GM13976 (cell line): ENCODE data around the gene HLA-DMA.

Experiments used
- DNase-seq: peaks from one replicate; pipeline ENCODE4 v3.0.0; 2012; ENCODE audit warnings: low spot score
- in situ Hi-C: fragments of 300-500 bp; cut with MboI; formaldehyde crosslinking; loops from one replicate; pipeline ENCODE4 v1.12.0; 2022; ENCODE audit warnings: low sequenced_read_pairs, mixed read lengths, inconsistent platforms; ENCODE audit not compliant: unreplicated experiment
- TF ChIP-seq, protein P1 (sequence below): IDR thresholded peaks from 2 replicates; pipeline ENCODE4 v1.5.1; 2012; ENCODE audit warnings: borderline replicate concordance, mild to moderate bottlenecking; ENCODE audit not compliant: insufficient read depth; ENCODE audit errors: extremely low read depth, missing control alignments, control extremely low read depth

Gene HLA-DMA

DNA sequence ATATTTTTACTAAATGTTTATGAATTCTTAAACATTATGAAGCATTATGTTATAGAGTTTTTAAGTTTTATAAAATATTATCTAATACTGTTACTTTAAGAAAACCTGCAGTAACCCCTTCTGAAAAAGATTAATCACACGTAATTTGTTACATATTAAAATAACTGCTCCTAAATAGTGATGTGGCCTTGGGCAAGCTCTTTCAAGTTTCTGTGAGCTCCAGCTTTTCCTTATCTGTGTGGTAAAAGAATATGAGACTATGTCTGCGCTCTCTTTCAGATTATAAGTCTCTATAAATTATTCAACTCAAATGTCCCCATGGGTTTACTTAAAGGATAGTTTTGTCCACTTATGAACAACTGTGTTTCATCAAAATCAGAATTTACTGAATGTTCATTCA lies 44.0 kb downstream of the HLA-DMA start:
- in situ Hi-C loops = no loop called here
- no peak for DNase-seq
- TF ChIP-seq, protein P1, sequence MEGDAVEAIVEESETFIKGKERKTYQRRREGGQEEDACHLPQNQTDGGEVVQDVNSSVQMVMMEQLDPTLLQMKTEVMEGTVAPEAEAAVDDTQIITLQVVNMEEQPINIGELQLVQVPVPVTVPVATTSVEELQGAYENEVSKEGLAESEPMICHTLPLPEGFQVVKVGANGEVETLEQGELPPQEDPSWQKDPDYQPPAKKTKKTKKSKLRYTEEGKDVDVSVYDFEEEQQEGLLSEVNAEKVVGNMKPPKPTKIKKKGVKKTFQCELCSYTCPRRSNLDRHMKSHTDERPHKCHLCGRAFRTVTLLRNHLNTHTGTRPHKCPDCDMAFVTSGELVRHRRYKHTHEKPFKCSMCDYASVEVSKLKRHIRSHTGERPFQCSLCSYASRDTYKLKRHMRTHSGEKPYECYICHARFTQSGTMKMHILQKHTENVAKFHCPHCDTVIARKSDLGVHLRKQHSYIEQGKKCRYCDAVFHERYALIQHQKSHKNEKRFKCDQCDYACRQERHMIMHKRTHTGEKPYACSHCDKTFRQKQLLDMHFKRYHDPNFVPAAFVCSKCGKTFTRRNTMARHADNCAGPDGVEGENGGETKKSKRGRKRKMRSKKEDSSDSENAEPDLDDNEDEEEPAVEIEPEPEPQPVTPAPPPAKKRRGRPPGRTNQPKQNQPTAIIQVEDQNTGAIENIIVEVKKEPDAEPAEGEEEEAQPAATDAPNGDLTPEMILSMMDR = no peak

DNA sequence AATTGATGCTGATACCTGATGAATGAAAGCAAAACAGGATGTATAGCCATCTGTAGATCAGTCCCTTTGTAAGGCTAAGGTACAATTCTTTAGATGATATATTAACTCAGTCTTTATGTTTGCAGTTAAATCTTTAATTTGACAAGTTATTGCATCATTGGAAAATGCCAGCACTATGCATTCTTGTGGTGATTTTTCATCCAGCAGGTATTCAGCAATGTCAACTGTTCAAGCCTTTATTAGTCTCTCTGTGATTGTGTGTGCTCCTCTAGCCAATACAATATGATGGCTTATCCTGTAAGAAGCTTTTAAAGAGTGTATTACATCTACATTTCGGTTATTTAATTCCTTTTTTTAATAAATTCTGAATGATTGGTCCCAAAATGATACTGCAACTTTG lies 46.4 kb downstream of the HLA-DMA start:
- DNase-seq = no peak
- TF ChIP-seq, protein P1 = no peak
- in situ Hi-C loops = no loop called here

DNA sequence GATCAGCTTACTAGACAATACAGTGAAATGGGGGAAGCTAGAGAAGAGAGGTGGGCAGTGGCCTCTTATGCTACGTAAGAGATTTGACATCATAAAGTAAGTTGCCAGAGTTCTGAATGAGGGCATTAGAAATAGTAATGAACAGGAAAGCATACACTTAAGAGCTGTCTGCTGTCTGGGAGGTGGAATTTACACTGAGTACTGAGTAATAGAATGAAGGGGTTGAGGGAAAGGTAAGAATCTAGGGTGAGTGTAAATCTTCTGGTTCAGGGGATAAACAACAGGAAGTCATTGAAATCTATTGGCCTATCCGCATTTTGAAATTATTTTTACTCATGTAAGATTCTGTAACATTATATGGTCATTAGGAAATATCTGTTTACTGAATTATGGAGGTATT lies 47.8 kb downstream of the HLA-DMA start:
- TF ChIP-seq, protein P1 = no peak
- in situ Hi-C loops = no loop called here
- DNase-seq = no peak

DNA sequence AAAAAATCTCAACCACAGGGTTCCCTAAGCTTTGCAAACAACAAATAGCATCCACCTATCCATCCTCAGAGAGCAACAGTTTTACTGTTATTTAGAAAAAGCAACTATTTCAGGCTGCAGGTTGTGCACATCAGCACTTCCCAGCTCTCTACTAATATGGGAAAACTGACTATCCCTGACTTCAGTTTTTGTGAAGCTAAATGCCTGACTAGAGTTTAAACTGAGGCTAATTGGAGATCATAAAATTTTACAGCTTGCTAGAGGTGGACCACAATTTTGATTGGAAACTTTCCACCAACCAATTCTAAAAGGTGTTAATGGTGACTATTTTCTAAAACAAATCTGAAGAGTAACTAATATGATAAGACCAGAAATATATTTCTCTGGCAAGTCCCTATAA lies 48.9 kb downstream of the HLA-DMA start:
- TF ChIP-seq, protein P1 = no peak
- in situ Hi-C loops = no loop called here

More for the DNA sequence above, 48.9 kb downstream of the HLA-DMA start:
- no peak for DNase-seq
